Measurements from ENCODE around the gene MOGAT2.

MOGAT2 gene

GRCh38 chr11:75760243-75760642 is 42.6 kb downstream of the MOGAT2 start:
- peaks cover 10% of the 10 kb centered on the region; the same call in 1 of the 2 replicates for H3K4me1 ChIP-seq (ENCODE audit: insufficient read depth, low read length)

GRCh38 chr11:75760710-75761493 is 43.3 kb downstream of the MOGAT2 start:
- Histone ChIP-seq H3K4me1 (ENCODE audit: insufficient read depth, low read length) (peaks cover 10% of the 10 kb centered on the region; the same call in 1 of the 2 replicates), H3K9ac (ENCODE audit: low read depth, low read length) (no peak overlapping the region), H3K9me3 (ENCODE audit: control insufficient read depth, insufficient read depth, low read length) (no peaks in the 10 kb centered on the region), H3K36me3 (ENCODE audit: insufficient read depth, low read length) (no peaks in the 10 kb centered on the region)

More at GRCh38 chr11:75760243-75760642, 42.6 kb downstream of the MOGAT2 start:
- no peaks in the 10 kb centered on the region for H3K36me3 ChIP-seq (ENCODE audit: insufficient read depth, low read length)
- H3K9ac ChIP-seq (ENCODE audit: low read depth, low read length): no peak overlapping the region
- no peaks in the 10 kb centered on the region for H3K9me3 ChIP-seq (ENCODE audit: control insufficient read depth, insufficient read depth, low read length)

- H3K9me3 ChIP-seq (ENCODE audit: control insufficient read depth, insufficient read depth, low read length): no peaks in the 10 kb centered on the region
- peaks cover 13% of the 10 kb centered on the region; the same call in 1 of the 2 replicates for H3K4me1 ChIP-seq (ENCODE audit: insufficient read depth, low read length)
- H3K9ac ChIP-seq (ENCODE audit: low read depth, low read length): no peak overlapping the region
- no peaks in the 10 kb centered on the region for H3K36me3 ChIP-seq (ENCODE audit: insufficient read depth, low read length)
These were observed 44.5 kb downstream of the MOGAT2 start for GRCh38 chr11:75762158-75762557.

- peaks cover 14% of the 10 kb centered on the region; the same call in 1 of the 2 replicates for H3K4me1 ChIP-seq (ENCODE audit: insufficient read depth, low read length)
- H3K9ac ChIP-seq (ENCODE audit: low read depth, low read length): no peak overlapping the region
- H3K36me3 ChIP-seq (ENCODE audit: insufficient read depth, low read length): no peaks in the 10 kb centered on the region
- no peaks in the 10 kb centered on the region; the same call in 1 of the 2 replicates for H3K9me3 ChIP-seq (ENCODE audit: control insufficient read depth, insufficient read depth, low read length)
These were observed 45.2 kb downstream of the MOGAT2 start for GRCh38 chr11:75762885-75763284.

- H3K9ac ChIP-seq (ENCODE audit: low read depth, low read length): no peak overlapping the region
- H3K4me1 ChIP-seq (ENCODE audit: insufficient read depth, low read length): peaks cover 14% of the 10 kb centered on the region; the same call in 1 of the 2 replicates
- H3K36me3 ChIP-seq (ENCODE audit: insufficient read depth, low read length): no peaks in the 10 kb centered on the region
- H3K9me3 ChIP-seq (ENCODE audit: control insufficient read depth, insufficient read depth, low read length): no peaks in the 10 kb centered on the region; the same call in 1 of the 2 replicates
These were observed 46.2 kb downstream of the MOGAT2 start for GRCh38 chr11:75763846-75764245.

- Histone ChIP-seq H3K4me1 (ENCODE audit: insufficient read depth, low read length) (peaks cover 14% of the 10 kb centered on the region; the same call in 1 of the 2 replicates), H3K36me3 (ENCODE audit: insufficient read depth, low read length) (no peaks in the 10 kb centered on the region), H3K9me3 (ENCODE audit: control insufficient read depth, insufficient read depth, low read length) (no peaks in the 10 kb centered on the region; the same call in 1 of the 2 replicates), H3K9ac (ENCODE audit: low read depth, low read length) (no peak overlapping the region)
These were observed 47.5 kb downstream of the MOGAT2 start for GRCh38 chr11:75765116-75765515.

- peaks cover 4% of the 10 kb centered on the region; the same call in 1 of the 2 replicates for H3K4me1 ChIP-seq (ENCODE audit: insufficient read depth, low read length)
- H3K9me3 ChIP-seq (ENCODE audit: control insufficient read depth, insufficient read depth, low read length): no peaks in the 10 kb centered on the region; the same call in 1 of the 2 replicates
- H3K36me3 ChIP-seq (ENCODE audit: insufficient read depth, low read length): no peaks in the 10 kb centered on the region
- no peak overlapping the region for H3K9ac ChIP-seq (ENCODE audit: low read depth, low read length)
These were observed 49.0 kb downstream of the MOGAT2 start for GRCh38 chr11:75766443-75767227.

- peaks cover 4% of the 10 kb centered on the region; the same call in 1 of the 2 replicates for H3K4me1 ChIP-seq (ENCODE audit: insufficient read depth, low read length)
These were observed 49.6 kb downstream of the MOGAT2 start for GRCh38 chr11:75767228-75767572.

GRCh38 chr11:75767793-75768111 is 50.1 kb downstream of the MOGAT2 start:
- Histone ChIP-seq H3K9ac (ENCODE audit: low read depth, low read length) (no peak overlapping the region; the same call in 1 of the 2 replicates), H3K9me3 (ENCODE audit: control insufficient read depth, insufficient read depth, low read length) (no peaks in the 10 kb centered on the region; the same call in 1 of the 2 replicates), H3K4me1 (ENCODE audit: insufficient read depth, low read length) (peaks cover 4% of the 10 kb centered on the region; the same call in 1 of the 2 replicates), H3K36me3 (ENCODE audit: insufficient read depth, low read length) (no peaks in the 10 kb centered on the region)

More at GRCh38 chr11:75767228-75767572, 49.6 kb downstream of the MOGAT2 start:
- H3K9me3 ChIP-seq (ENCODE audit: control insufficient read depth, insufficient read depth, low read length): no peaks in the 10 kb centered on the region; the same call in 1 of the 2 replicates
- H3K9ac ChIP-seq (ENCODE audit: low read depth, low read length): no peak overlapping the region
- H3K36me3 ChIP-seq (ENCODE audit: insufficient read depth, low read length): no peaks in the 10 kb centered on the region

- Histone ChIP-seq H3K4me1 (ENCODE audit: insufficient read depth, low read length) (0 out of 2 replicates have a peak, but pooled peaks cover 4% of the 10 kb centered on the region), H3K36me3 (ENCODE audit: insufficient read depth, low read length) (no peaks in the 10 kb centered on the region)
These were observed 50.7 kb downstream of the MOGAT2 start, which contains the start of gene DGAT2 for GRCh38 chr11:75768112-75768908. Gene DGAT2 (plus strand): TSS chr11:75768778. CDS start chr11:75768992, 214 bp downstream.

GRCh38 chr11:75768909-75769771 is 51.5 kb downstream of the MOGAT2 start:
- 0 out of 2 replicates have a peak, but pooled peaks cover 4% of the 10 kb centered on the region for H3K4me1 ChIP-seq (ENCODE audit: insufficient read depth, low read length)
- H3K36me3 ChIP-seq (ENCODE audit: insufficient read depth, low read length): no peaks in the 10 kb centered on the region
- H3K9ac ChIP-seq (ENCODE audit: low read depth, low read length): peak overlapping the region; percentile 55; the same call in 1 of the 2 replicates
- no peaks in the 10 kb centered on the region; the same call in 1 of the 2 replicates for H3K9me3 ChIP-seq (ENCODE audit: control insufficient read depth, insufficient read depth, low read length)

More at GRCh38 chr11:75768112-75768908, 50.7 kb downstream of the MOGAT2 start, which contains the start of gene DGAT2:
- no peaks in the 10 kb centered on the region; the same call in 1 of the 2 replicates for H3K9me3 ChIP-seq (ENCODE audit: control insufficient read depth, insufficient read depth, low read length)
- peak within 1 kb of the TSS; percentile 55 for H3K9ac ChIP-seq (ENCODE audit: low read depth, low read length)

GRCh38 chr11:75770102-75770501 is 52.5 kb downstream of the MOGAT2 start:
- H3K36me3 ChIP-seq (ENCODE audit: insufficient read depth, low read length): no peaks in the 10 kb centered on the region
- no peaks in the 10 kb centered on the region; the same call in 1 of the 2 replicates for H3K9me3 ChIP-seq (ENCODE audit: control insufficient read depth, insufficient read depth, low read length)
- H3K4me1 ChIP-seq (ENCODE audit: insufficient read depth, low read length): peaks cover 7% of the 10 kb centered on the region; the same call in 1 of the 2 replicates
- no peak overlapping the region for H3K9ac ChIP-seq (ENCODE audit: low read depth, low read length)

Data from ES-I3 (cell line).